DOHH2 (cell line): ENCODE results near the gene ROBO2.

Source experiments
- EZH2phosphoT487 ChIP-seq: fragments of 200-600 bp; sonication (generic); IDR thresholded peaks from 2 replicates; pipeline ENCODE4 v1.6.1; 2017; ENCODE audit warnings: borderline replicate concordance, mild to moderate bottlenecking, antibody characterized with exemption, low read length, moderate library complexity, mixed read lengths
- TF ChIP-seq, protein P1 (sequence below): fragments of 200-600 bp; sonication (generic); IDR thresholded peaks from one replicate; pipeline ENCODE4 v1.5.1; 2014; ENCODE audit warnings: antibody characterized with exemption, mild to moderate bottlenecking, low read depth, low read length; ENCODE audit not compliant: poor library complexity, severe bottlenecking

DNA sequence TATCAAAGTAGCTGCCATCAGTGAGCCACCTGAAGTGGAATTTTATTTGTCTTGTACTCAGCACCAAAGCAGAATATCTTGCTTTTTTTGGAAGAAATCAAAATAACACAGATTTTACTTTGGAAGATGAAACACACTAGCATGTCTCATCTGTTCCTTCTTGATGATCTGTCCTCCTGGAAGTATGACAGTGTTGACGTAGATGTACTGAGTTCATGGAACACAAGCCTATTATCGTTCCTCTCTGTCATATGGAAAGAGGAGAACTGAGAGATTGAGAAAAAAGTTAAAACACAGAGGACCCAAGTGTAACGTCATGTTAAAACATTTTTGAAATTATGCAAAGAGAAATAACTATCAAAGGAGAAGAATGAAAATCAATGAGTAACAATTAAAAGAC, 340.2 kb downstream of the ROBO2 start:
- TF ChIP-seq, protein P1, sequence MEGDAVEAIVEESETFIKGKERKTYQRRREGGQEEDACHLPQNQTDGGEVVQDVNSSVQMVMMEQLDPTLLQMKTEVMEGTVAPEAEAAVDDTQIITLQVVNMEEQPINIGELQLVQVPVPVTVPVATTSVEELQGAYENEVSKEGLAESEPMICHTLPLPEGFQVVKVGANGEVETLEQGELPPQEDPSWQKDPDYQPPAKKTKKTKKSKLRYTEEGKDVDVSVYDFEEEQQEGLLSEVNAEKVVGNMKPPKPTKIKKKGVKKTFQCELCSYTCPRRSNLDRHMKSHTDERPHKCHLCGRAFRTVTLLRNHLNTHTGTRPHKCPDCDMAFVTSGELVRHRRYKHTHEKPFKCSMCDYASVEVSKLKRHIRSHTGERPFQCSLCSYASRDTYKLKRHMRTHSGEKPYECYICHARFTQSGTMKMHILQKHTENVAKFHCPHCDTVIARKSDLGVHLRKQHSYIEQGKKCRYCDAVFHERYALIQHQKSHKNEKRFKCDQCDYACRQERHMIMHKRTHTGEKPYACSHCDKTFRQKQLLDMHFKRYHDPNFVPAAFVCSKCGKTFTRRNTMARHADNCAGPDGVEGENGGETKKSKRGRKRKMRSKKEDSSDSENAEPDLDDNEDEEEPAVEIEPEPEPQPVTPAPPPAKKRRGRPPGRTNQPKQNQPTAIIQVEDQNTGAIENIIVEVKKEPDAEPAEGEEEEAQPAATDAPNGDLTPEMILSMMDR: no peak
- TF ChIP-seq EZH2phosphoT487: no peak
